ENCODE data around the gene HMG20B.

HMG20B gene

DNA sequence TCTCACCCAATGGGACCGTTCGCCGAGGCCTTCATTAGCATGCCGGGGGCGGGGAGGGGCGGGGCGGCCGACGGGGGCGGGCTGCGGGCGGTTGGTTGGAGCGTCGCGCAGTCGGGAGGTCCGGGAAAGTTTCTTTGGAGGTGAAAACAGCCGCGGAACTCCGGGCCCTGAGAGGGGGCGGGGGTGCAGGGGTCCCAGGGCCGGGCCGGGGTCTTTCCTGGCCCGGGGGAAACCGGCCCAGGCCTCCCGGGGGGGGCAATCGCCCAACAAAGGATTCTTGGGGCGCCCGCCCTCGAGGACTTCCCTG is at the start of gene HMG20B:
TSS of gene HMG20B (plus strand) at position 90 of the 307 bp plus-strand sequence. CDS start 366 bp downstream, outside the sequence.
- no peak for DNase-seq (ENCODE audit: low read depth)
- peak within 1 kb of the TSS; percentile 97 for H3K4me3 ChIP-seq (ENCODE audit: low read depth, low read length)
- TF ChIP-seq, protein P1, sequence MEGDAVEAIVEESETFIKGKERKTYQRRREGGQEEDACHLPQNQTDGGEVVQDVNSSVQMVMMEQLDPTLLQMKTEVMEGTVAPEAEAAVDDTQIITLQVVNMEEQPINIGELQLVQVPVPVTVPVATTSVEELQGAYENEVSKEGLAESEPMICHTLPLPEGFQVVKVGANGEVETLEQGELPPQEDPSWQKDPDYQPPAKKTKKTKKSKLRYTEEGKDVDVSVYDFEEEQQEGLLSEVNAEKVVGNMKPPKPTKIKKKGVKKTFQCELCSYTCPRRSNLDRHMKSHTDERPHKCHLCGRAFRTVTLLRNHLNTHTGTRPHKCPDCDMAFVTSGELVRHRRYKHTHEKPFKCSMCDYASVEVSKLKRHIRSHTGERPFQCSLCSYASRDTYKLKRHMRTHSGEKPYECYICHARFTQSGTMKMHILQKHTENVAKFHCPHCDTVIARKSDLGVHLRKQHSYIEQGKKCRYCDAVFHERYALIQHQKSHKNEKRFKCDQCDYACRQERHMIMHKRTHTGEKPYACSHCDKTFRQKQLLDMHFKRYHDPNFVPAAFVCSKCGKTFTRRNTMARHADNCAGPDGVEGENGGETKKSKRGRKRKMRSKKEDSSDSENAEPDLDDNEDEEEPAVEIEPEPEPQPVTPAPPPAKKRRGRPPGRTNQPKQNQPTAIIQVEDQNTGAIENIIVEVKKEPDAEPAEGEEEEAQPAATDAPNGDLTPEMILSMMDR (IDR thresholded peaks at IDR 0.05; ENCODE audit: insufficient read depth, low read depth, low read length, missing control alignments) = no peak

DNA sequence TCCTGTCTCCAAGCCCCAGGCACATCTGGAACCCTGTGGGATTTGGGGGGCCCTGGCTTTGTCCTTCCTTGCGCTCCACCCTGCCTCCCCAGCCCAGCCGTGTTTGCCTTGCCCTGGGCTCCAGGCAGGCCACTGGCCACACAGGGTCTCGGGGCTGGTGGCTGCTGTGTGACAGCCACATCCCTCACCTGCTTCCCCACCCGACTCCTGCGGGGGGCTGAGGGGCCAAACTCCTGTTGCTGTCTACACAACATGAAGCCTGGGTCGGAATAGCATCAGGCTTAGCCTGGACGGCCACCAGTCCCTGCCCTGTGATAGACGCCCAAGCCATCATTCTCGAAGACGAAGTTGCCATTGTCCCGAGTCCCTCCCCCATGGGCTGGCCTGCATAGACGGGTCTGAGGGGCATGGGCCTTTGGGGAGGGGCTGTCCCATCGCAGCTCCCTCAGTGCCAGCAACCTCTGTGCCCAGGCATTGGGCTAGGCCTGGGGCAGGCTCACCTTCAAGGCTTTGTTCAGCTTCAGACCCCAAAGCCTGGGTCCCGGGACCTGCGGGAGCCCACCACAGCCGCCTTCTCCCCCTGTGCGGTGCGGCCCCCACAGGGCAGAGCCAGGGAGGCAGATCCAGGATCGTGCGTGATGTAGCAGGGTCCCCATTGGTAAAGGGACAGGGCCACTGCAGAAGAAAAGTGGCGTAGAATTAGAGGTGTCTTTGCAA is 49.2 kb upstream of the HMG20B start:
- no peak for DNase-seq (ENCODE audit: low read depth)
- TF ChIP-seq, protein P1 (IDR thresholded peaks at IDR 0.05; ENCODE audit: insufficient read depth, low read depth, low read length, missing control alignments) = no peak
- H3K4me3 ChIP-seq (ENCODE audit: low read depth, low read length) = no peak overlapping the region

DNA sequence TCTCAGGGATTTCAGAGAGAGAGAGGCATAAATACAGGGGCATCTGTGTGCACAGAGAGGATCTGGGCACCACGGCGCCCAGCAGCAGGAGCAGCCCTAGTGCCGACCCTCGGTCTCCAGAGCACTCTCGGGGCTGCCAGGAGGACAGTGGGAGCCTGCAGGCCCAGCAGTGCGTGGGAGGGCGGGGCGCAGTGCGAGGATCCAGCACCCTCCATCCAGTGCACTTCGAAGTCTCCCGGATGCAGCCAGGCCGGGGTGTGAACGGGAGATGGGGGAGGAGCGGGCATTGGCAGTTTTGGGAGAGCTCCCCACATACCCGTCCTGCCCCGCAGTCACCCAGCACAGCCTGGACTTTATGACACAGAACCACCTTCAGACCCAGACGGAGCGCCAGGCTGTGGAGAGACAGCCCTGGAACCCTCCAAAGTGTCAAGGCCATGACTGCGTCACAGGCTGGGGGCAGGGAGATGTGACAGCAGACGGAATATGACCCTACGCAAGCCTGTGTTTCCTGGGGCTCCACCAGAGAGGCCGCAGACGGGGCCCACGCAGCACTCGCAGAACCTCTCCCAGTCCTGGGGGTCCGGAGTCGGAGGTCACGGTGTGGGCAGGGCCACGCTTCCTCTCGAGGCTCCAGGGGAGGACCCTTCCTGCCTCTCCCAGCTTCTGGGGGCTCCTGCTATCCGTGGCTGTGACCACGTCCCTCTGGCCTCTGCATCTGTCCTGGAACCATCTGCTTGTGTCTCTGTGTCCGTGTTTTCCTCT is 48.5 kb upstream of the HMG20B start:
- DNase-seq (ENCODE audit: low read depth) = no peak
- TF ChIP-seq, protein P1 (IDR thresholded peaks at IDR 0.05; ENCODE audit: insufficient read depth, low read depth, low read length, missing control alignments) = no peak
- no peak overlapping the region for H3K4me3 ChIP-seq (ENCODE audit: low read depth, low read length)

DNA sequence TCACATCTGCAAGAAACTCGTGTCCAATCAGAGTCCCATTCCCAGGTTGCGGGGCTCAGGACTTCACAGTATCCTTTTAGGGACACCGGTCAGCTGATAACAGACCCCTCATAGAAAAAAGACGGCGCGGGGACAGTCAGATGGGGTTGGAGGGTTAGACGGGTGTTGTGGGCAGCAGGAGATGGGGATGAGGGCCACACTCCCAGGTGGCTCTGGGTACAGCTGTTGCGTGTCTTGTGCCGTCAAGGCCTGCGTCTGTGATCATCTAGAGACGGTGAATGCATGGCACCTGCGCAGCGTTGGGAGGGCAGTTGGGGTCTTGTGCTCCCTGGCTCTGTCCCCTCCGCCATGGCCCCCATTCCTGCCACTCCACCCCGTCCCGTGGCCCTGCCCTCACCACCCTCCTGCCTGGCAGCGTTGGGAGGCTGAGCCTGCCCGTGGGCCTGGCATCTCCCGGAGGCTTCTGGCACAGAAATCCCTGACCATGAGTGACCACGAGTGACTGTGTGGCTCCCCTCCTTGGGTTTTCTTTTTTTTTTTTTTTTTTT is 47.8 kb upstream of the HMG20B start:
- DNase-seq (ENCODE audit: low read depth) = no peak
- TF ChIP-seq, protein P1 (IDR thresholded peaks at IDR 0.05; ENCODE audit: insufficient read depth, low read depth, low read length, missing control alignments) = no peak
- H3K4me3 ChIP-seq (ENCODE audit: low read depth, low read length) = no peak overlapping the region

DNA sequence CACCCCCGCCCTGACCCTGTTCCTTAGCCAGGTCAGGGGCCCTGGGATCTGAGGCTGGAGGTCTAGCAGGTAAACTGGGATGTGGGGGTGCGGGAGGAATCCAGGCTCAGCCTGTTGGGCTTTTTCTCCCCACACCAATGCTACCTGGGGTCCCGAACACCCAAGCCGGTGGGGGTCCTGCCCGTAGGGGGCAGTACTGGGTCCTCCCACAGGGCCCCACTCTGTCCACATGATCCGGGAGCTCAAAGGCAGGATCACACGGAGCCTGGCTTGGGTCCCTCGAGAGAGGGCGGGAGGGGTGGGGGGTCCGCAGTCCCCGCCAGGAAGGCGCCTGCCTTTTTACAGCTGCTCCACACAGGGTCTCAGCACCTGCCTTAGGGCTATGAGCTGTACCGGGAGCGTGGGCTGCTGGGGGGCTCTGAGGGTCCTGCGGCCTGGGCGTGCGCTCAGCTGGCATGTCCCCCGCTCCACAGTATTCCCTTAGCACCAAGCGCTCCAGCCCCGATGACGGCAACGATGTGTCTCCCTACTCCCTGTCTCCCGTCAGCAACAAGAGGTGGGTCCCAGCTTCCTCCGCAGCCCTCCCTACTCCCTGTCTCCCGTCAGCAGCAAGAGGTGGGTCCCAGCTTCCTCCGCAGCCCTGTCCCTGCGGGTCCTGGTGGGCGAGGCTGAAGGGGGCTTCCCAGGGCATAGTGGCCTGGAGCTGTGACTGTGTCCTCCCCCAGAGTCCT is 46.1 kb upstream of the HMG20B start:
- no peak for DNase-seq (ENCODE audit: low read depth)
- TF ChIP-seq, protein P1 (IDR thresholded peaks at IDR 0.05; ENCODE audit: insufficient read depth, low read depth, low read length, missing control alignments) = no peak
- H3K4me3 ChIP-seq (ENCODE audit: low read depth, low read length) = no peak overlapping the region

DNA sequence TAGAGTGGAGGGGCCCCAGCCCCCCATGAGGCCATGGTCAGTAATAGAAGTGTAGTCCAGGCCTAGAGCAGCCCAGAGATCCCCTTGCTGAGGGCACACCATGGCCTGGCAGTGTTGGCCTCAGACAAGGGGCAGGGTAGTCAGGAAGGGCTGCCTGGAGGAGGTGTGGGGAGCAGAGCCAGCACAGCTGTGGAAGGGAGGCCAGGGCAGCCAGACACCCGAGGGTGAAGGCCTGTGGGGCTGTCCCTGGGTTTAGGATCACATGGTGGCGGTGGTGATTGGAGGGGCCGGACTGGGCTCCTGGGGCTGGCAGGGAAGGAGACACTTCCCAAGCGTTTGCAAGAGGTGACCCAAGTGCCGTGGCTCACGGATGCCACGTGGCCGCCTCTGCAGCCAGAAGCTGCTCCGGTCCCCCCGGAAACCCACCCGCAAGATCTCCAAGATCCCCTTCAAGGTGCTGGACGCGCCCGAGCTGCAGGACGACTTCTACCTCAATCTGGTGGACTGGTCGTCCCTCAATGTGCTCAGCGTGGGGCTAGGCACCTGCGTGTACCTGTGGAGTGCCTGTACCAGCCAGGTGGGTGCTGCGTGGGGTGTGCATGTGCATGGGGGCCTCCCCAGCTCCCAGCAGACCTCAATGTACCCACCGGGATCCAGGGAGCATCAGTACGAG is 45.4 kb upstream of the HMG20B start:
- no peak for DNase-seq (ENCODE audit: low read depth)
- TF ChIP-seq, protein P1 (IDR thresholded peaks at IDR 0.05; ENCODE audit: insufficient read depth, low read depth, low read length, missing control alignments) = no peak
- no peak overlapping the region for H3K4me3 ChIP-seq (ENCODE audit: low read depth, low read length)
